Measurements from ENCODE around the gene CEP76. TPM values are rescaled to one million over a fixed set of nuclear protein-coding genes. Genes with fewer than 3 reads are reported as not detected.
"Not testable (repeated sequence)": the region's sequence is repeated elsewhere in the genome, so short reads cannot be mapped to it uniquely, and the experiment has no call there.

CEP76 gene
- total RNA-seq, 6 donors from 2014 or later = 3.9 to 18.9 (median 5.4) TPM

DNA sequence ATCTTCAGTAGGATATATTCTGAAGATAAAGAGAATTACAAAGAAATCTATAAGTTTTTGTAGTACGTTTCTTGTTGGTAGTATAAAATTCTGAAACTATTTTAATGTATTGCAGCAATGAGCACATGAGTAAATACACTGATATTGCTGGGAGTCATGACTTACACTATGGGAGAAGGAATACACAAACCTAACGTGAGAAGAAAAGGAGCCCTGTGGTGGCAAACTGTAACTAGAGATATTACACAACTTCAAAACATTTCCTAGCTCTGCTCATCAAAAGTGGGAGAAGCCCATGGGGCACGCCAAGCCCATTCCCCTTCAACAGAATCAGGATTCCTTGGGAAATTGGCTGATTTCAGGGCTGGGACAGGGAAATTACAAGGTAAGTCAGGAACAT lies 65.1 kb downstream of the CEP76 start:
- TF ChIP-seq POLR2AphosphoS5 (IDR thresholded peaks at IDR 0.05) (no peak), EP300 (IDR thresholded peaks at IDR 0.05) (no peak), CTCF (IDR thresholded peaks at IDR 0.05) (no peak), POLR2A (IDR thresholded peaks at IDR 0.05) (no peak)
- no peak for ATAC-seq (ENCODE audit: low FRiP score in 2 of 2)
- WGBS, 2 donors = 80 to 91% methylated on average over 3 of the region's 3 CpGs
- no peak overlapping the region for H3K27ac ChIP-seq
- peaks cover 0 to 6% (median 3%) of the 10 kb centered on the region in 4 donors for H3K4me1 ChIP-seq
- no peak for DNase-seq
- no peak overlapping the region for H3K4me3 ChIP-seq
- no peaks in the 10 kb centered on the region for H3K9me3 ChIP-seq
- no peaks in the 10 kb centered on the region for H3K27me3 ChIP-seq
- no peaks in the 10 kb centered on the region for H3K36me3 ChIP-seq

- Histone ChIP-seq H3K27me3 (no peaks in the 10 kb centered on the region), H3K4me1 (no peaks in the 10 kb centered on the region), H3K4me3 (no peak overlapping the region), H3K27ac (no peak overlapping the region), H3K36me3 (no peaks in the 10 kb centered on the region), H3K9me3 (no peaks in the 10 kb centered on the region)
- TF ChIP-seq POLR2AphosphoS5 (IDR thresholded peaks at IDR 0.05) = no peak
- TF ChIP-seq POLR2A (IDR thresholded peaks at IDR 0.05) = no peak
- DNase-seq (no peak), ATAC-seq (ENCODE audit: low FRiP score in 2 of 2) (no peak)
- WGBS, 2 donors = 73 to 76% methylated on average over 6 of the region's 6 CpGs
Observed at GRCh38 chr18:12631831-12632477, 70.6 kb downstream of the CEP76 start.

- H3K9me3 ChIP-seq = no peaks in the 10 kb centered on the region
- 94 to 95% methylated on average over 6 to 7 of the region's 7 CpGs for WGBS, 2 donors
- no peak overlapping the region for H3K27ac ChIP-seq
- no peaks in the 10 kb centered on the region for H3K27me3 ChIP-seq
- no peaks in the 10 kb centered on the region for H3K4me1 ChIP-seq
- DNase-seq (no peak), ATAC-seq (ENCODE audit: low FRiP score in 2 of 2) (no peak)
- no peaks in the 10 kb centered on the region for H3K36me3 ChIP-seq
- TF ChIP-seq EP300 (IDR thresholded peaks at IDR 0.05) (no peak), POLR2A (IDR thresholded peaks at IDR 0.05) (no peak), POLR2AphosphoS5 (IDR thresholded peaks at IDR 0.05) (no peak), CTCF (IDR thresholded peaks at IDR 0.05) (no peak)
- H3K4me3 ChIP-seq = no peak overlapping the region
Observed at GRCh38 chr18:12630136-12630535, 72.4 kb downstream of the CEP76 start.

GRCh38 chr18:12628706-12629702 lies 73.5 kb downstream of the CEP76 start:
- Histone ChIP-seq H3K27ac (no peak overlapping the region), H3K4me1 (no peaks in the 10 kb centered on the region), H3K27me3 (no peaks in the 10 kb centered on the region), H3K9me3 (no peaks in the 10 kb centered on the region), H3K4me3 (no peak overlapping the region), H3K36me3 (no peaks in the 10 kb centered on the region)
- DNase-seq = no peak
- TF ChIP-seq CTCF (IDR thresholded peaks at IDR 0.05) (no peak), POLR2A (IDR thresholded peaks at IDR 0.05) (no peak), POLR2AphosphoS5 (IDR thresholded peaks at IDR 0.05) (no peak)
- no peak for ATAC-seq (ENCODE audit: low FRiP score in 2 of 2)
- WGBS, 2 donors = 67 to 73% methylated on average over 4 of the region's 4 CpGs

- DNase-seq; H3K27ac ChIP-seq; H3K4me1 ChIP-seq; H3K9me3 ChIP-seq; H3K36me3 ChIP-seq; H3K4me3 ChIP-seq; H3K27me3 ChIP-seq; ATAC-seq (ENCODE audit: low FRiP score in 2 of 2): not testable (repeated sequence)
- WGBS, 2 donors = 97 to 98% methylated on average over 3 of the region's 3 CpGs
Observed at GRCh38 chr18:12627199-12627598, 75.3 kb downstream of the CEP76 start.
